ENCODE data around the gene HPCAL1.

DNA sequence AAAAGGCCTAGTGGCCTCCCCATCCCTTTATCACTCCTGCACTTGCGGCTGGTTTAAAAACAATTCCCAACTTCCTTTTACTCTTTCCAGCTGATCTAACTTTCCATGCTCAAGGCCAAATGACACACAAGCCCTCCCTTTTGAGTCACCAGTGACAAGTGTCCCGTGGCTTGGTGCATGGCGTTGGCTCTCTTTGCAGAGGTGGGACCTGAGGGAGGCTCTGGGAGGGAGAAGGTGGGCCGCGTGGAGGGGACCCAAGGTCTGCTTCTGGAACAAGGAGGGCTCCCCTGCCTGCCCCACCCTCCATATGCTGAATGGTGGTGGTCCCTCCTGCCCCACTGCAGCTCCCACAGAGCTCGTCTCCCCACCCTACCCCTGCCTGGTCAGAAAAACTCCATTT is 30.8 kb upstream of the HPCAL1 start:
- TF ChIP-seq, protein P1, sequence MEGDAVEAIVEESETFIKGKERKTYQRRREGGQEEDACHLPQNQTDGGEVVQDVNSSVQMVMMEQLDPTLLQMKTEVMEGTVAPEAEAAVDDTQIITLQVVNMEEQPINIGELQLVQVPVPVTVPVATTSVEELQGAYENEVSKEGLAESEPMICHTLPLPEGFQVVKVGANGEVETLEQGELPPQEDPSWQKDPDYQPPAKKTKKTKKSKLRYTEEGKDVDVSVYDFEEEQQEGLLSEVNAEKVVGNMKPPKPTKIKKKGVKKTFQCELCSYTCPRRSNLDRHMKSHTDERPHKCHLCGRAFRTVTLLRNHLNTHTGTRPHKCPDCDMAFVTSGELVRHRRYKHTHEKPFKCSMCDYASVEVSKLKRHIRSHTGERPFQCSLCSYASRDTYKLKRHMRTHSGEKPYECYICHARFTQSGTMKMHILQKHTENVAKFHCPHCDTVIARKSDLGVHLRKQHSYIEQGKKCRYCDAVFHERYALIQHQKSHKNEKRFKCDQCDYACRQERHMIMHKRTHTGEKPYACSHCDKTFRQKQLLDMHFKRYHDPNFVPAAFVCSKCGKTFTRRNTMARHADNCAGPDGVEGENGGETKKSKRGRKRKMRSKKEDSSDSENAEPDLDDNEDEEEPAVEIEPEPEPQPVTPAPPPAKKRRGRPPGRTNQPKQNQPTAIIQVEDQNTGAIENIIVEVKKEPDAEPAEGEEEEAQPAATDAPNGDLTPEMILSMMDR (IDR thresholded peaks at IDR 0.05) = no peak
- no peak for TF ChIP-seq POLR2A (IDR thresholded peaks at IDR 0.05; ENCODE audit: low read depth)
- TF ChIP-seq EP300 (IDR thresholded peaks at IDR 0.05) = no peak
